K562 (cell line): ENCODE data around the gene SCAANT1. TPM values are rescaled to one million over a fixed set of nuclear protein-coding genes. Genes with fewer than 3 reads are reported as not detected.

Experiments used
- ATAC-seq: fragments of 200-7000 bp; cut with Tn5 transposase; 3 replicates; pipeline ENCODE4 v1.9.1; 2020; ENCODE audit warnings: moderate library complexity
- BruUV-seq: library from RNA; stranded (reverse); fragments of 400-500 nt; replicated peaks from 2 replicates; lab custom pipeline; 2021; lab: Mats Ljungman, UMichigan
- CTCF ChIA-PET: fragments of 300-600 bp; formaldehyde crosslinking; extraction: SDS; loops from one replicate; lab custom pipeline; 2021; ENCODE audit warnings: low intra/inter-chr PET ratio; lab: Yijun Ruan, JAX
- POLR2A ChIA-PET: fragments of 300-600, 350-650 bp; sonication (Branson Sonifier 250); formaldehyde crosslinking; extraction: SDS; loops from one replicate; lab custom pipeline; 2021; ENCODE audit warnings: antibody characterized with exemption, inconsistent platforms; lab: Yijun Ruan, JAX
- DNase-seq, 4 experiments: peaks; one replicate each; pipeline versions ENCODE4 v3.0.0 to v3.0.0-alpha.2; 2011 to 2018; ENCODE audit warnings: low spot score in 3 of 4, mixed read lengths in 3 of 4; ENCODE audit errors: extremely low read depth in 1 of 4
- FAIRE-seq: peaks from 2 replicates; lab custom pipeline; 2011; peaks lifted over from hg19 to GRCh38; lab: Jason Lieb, UNC
- H2AFZ ChIP-seq: 2 replicates; pipeline ENCODE4 v1.6.0; 2011; ENCODE audit warnings: low read depth, low read length, control low read depth, inconsistent platforms
- H3K27ac ChIP-seq: fragments of 200-600 bp; 3 replicates; pipeline ENCODE4 v1.8.0; 2011; ENCODE audit warnings: low read depth, mild to moderate bottlenecking, control low read depth, inconsistent platforms, low read length, moderate library complexity, mixed read lengths; ENCODE audit errors: extremely low read depth
- H3K27me3 ChIP-seq, 2 experiments: fragments of 300-600 bp in 1 of 2; 2 replicates in 1 of 2; 3 replicates in 1 of 2; pipeline versions ENCODE4 v1.6.0 to v1.8.0; 2011; ENCODE audit warnings: inconsistent platforms in 2 of 2, low read length in 2 of 2, mild to moderate bottlenecking in 1 of 2, mixed read lengths in 1 of 2, moderate library complexity in 1 of 2; ENCODE audit not compliant: control insufficient read depth in 2 of 2, insufficient read depth in 2 of 2
- H3K36me3 ChIP-seq: fragments of 300-600 bp; 3 replicates; pipeline ENCODE4 v1.8.0; 2011; ENCODE audit warnings: mild to moderate bottlenecking, low read length, inconsistent platforms; ENCODE audit not compliant: control insufficient read depth, insufficient read depth
- H3K4me1 ChIP-seq, 2 experiments: fragments of 200-600 bp in 1 of 2; replicated peaks in 1 of 2; 2 replicates in 1 of 2; 3 replicates in 1 of 2; pipeline versions ENCODE4 v1.5.1 to v1.8.0; 2011; ENCODE audit warnings: inconsistent platforms in 2 of 2, low read length in 2 of 2, mild to moderate bottlenecking in 1 of 2, mixed read lengths in 1 of 2, moderate library complexity in 1 of 2; ENCODE audit not compliant: control insufficient read depth in 2 of 2, insufficient read depth in 2 of 2
- H3K4me2 ChIP-seq: 2 replicates; pipeline ENCODE4 v1.6.1; 2011; ENCODE audit warnings: low read length, control low read depth, inconsistent platforms, mixed read lengths; ENCODE audit not compliant: insufficient read depth
- H3K4me3 ChIP-seq: fragments of 200-600 bp; sonication (generic), shearing (Covaris generic); 2 replicates; pipeline ENCODE4 v1.5.1; 2016; ENCODE audit warnings: control low read depth, inconsistent platforms
- H3K79me2 ChIP-seq: fragments of 200-600 bp; 3 replicates; pipeline ENCODE4 v1.8.0; 2011; ENCODE audit warnings: low read length, inconsistent platforms; ENCODE audit not compliant: control insufficient read depth, insufficient read depth
- H3K9ac ChIP-seq, 2 experiments: 2 replicates each; pipeline versions ENCODE4 v1.6.0 to v1.6.1; 2011; ENCODE audit warnings: low read depth in 2 of 2, low read length in 2 of 2, control low read depth in 1 of 2, inconsistent platforms in 1 of 2, mild to moderate bottlenecking in 1 of 2, mixed read lengths in 1 of 2; ENCODE audit not compliant: insufficient read depth in 1 of 2
- H3K9me1 ChIP-seq: one replicate; pipeline ENCODE4 v1.6.0; 2011; ENCODE audit warnings: inconsistent platforms, mild to moderate bottlenecking, low read length, moderate library complexity; ENCODE audit not compliant: control insufficient read depth, insufficient read depth
- H3K9me3 ChIP-seq: replicated peaks from 2 replicates; pipeline ENCODE4 v1.5.1; 2011; ENCODE audit warnings: low read depth, low read length, inconsistent platforms; ENCODE audit not compliant: control insufficient read depth, insufficient read depth
- H4K20me1 ChIP-seq: replicated peaks from 2 replicates; pipeline ENCODE4 v1.6.1; 2011; ENCODE audit warnings: low read length, inconsistent platforms, mixed read lengths; ENCODE audit not compliant: control insufficient read depth, insufficient read depth
- CHD2 ChIP-seq: IDR thresholded peaks from 2 replicates; pipeline ENCODE4 v1.6.1; 2011; ENCODE audit warnings: low read depth, low read length
- CXXC5 ChIP-seq: fragments of 250-450 bp; sonication (Bioruptor Pico); IDR thresholded peaks from 2 replicates; pipeline ENCODE4 v1.8.0; 2022; ENCODE audit warnings: inconsistent platforms, mild to moderate bottlenecking, moderate library complexity
- DPF2 ChIP-seq: fragments of 450-650 bp; IDR thresholded peaks from 2 replicates; pipeline ENCODE4 v1.6.1; 2016
- E2F3 ChIP-seq: fragments of 250-450 bp; sonication (Bioruptor Pico); IDR thresholded peaks from 2 replicates; pipeline ENCODE4 v1.4.0; 2020; ENCODE audit warnings: mild to moderate bottlenecking
- HMGXB4 ChIP-seq: sonication (generic); formaldehyde crosslinking; IDR thresholded peaks from 2 replicates; pipeline ENCODE4 v1.8.1; 2023; ENCODE audit warnings: mild to moderate bottlenecking, missing genetic modification reagents
- LCOR ChIP-seq: sonication (generic); formaldehyde crosslinking; IDR thresholded peaks from 2 replicates; pipeline ENCODE4 v1.8.0; 2022; ENCODE audit warnings: mild to moderate bottlenecking, missing genetic modification reagents
- MCM7 ChIP-seq, 2 experiments: fragments of 450-650 bp; IDR thresholded peaks; 2 replicates each; pipeline ENCODE4 v1.6.1; 2016 to 2018
- NR4A1 ChIP-seq, 2 experiments: fragments of 250-450 bp in 1 of 2; fragments of 450-650 bp in 1 of 2; sonication (Bioruptor Pico) in 1 of 2; IDR thresholded peaks; 2 replicates each; pipeline versions ENCODE4 v1.4.0 to v1.6.1; 2016 to 2020; ENCODE audit warnings: mild to moderate bottlenecking in 2 of 2, missing compliant biosample characterization in 1 of 2, missing genetic modification characterization in 1 of 2, moderate library complexity in 1 of 2
- NUFIP1 ChIP-seq: fragments of 450-650 bp; IDR thresholded peaks from 2 replicates; pipeline ENCODE4 v1.6.1; 2018; ENCODE audit not compliant: partially characterized antibody
- PHB ChIP-seq: fragments of 250-450 bp; sonication (Bioruptor Pico); IDR thresholded peaks from 2 replicates; pipeline ENCODE4 v1.5.0; 2021
- POLR2G ChIP-seq: fragments of 200-400 bp; formaldehyde crosslinking; IDR thresholded peaks from 2 replicates; pipeline ENCODE4 v1.6.1; 2017; ENCODE audit warnings: low read depth, mild to moderate bottlenecking, antibody characterized with exemption, low read length, moderate library complexity
- RCOR1 ChIP-seq, 2 experiments: IDR thresholded peaks; 2 replicates each; pipeline ENCODE4 v1.6.1; 2012; ENCODE audit warnings: low read depth in 2 of 2, low read length in 2 of 2, borderline replicate concordance in 1 of 2, improper control_type of control experiment in 1 of 2
- STAT5A ChIP-seq: IDR thresholded peaks from 2 replicates; pipeline ENCODE4 v1.6.1; 2012; ENCODE audit warnings: low read length, inconsistent platforms, borderline replicate concordance
- TAF7 ChIP-seq: fragments of 450-650 bp; IDR thresholded peaks from 2 replicates; pipeline ENCODE4 v1.6.1; 2016; ENCODE audit warnings: missing genetic modification characterization, missing compliant biosample characterization
- ZFX ChIP-seq: sonication (generic); formaldehyde crosslinking; IDR thresholded peaks from 2 replicates; pipeline ENCODE4 v1.8.0; 2022; ENCODE audit warnings: mild to moderate bottlenecking, missing genetic modification reagents, moderate library complexity
- ZNF140 ChIP-seq: fragments of 250-450 bp; sonication (Bioruptor Pico); IDR thresholded peaks from 2 replicates; pipeline ENCODE4 v1.8.0; 2021; ENCODE audit warnings: moderate library complexity, mild to moderate bottlenecking, inconsistent platforms
- ZNF224 ChIP-seq: sonication (generic); formaldehyde crosslinking; IDR thresholded peaks from 2 replicates; pipeline ENCODE4 v1.8.0; 2022; ENCODE audit warnings: mild to moderate bottlenecking, missing genetic modification reagents
- ZNF707 ChIP-seq: fragments of 250-450 bp; sonication (Bioruptor Pico); conservative IDR thresholded peaks from 2 replicates; pipeline ENCODE4 v1.8.0; 2022; ENCODE audit warnings: inconsistent platforms, mild to moderate bottlenecking, moderate library complexity
- WGBS: fragments of 100-300 bp; shearing (Covaris generic); methylation state at CpG from one replicate; pipeline ENCODE4 v1.1.6; 2016; ENCODE audit warnings: low coverage, mixed read lengths; ENCODE audit not compliant: insufficient coverage; ENCODE audit errors: missing lambda C conversion rate; 5-methylcytosine and 5-hydroxymethylcytosine counted together
- in situ Hi-C: fragments of 300-500 bp; cut with MboI; formaldehyde crosslinking; loops from 4 replicates; pipeline ENCODE4 v1.15.0; 2018; ENCODE audit warnings: inconsistent platforms, mixed read lengths
- intact Hi-C: fragments of 100-400 bp; cut with micrococcal nuclease; formaldehyde crosslinking; loops from 2 replicates; pipeline ENCODE4 v1.14.2; 2022
- polyA plus RNA-seq, 8 experiments: library from polyadenylated mRNA; depleted of rRNA in 4 of 8; stranded (reverse) in 5 of 8; unstranded in 3 of 8; fragments of >200 nt; fragmentation: Nextera tagmentation in 2 of 8; fragmentation: Illumina TruSeq in 1 of 8; extraction: Ambion mirVana in 2 of 8; extraction: Trizol in 1 of 8; gene quantifications; 2 replicates each; pipeline versions ENCODE4 v1.2.1 to v1.2.3, GENCODE V29; 2011 to 2014; ENCODE audit warnings: inconsistent platforms in 1 of 8, missing spikeins in 1 of 8
- total RNA-seq, 7 experiments: library from RNA; depleted of rRNA in 6 of 7; stranded (reverse); fragments of >200 nt in 6 of 7; fragmentation: Illumina TruSeq in 2 of 7; extraction: Trizol in 2 of 7; gene quantifications; 2 replicates each; pipeline versions ENCODE4 v1.2.1 to v1.2.3, GENCODE V29; 2011 to 2021; ENCODE audit warnings: low replicate concordance in 1 of 7
- TF ChIP-seq, protein P1 (sequence below): sonication (generic); formaldehyde crosslinking; IDR thresholded peaks from 2 replicates; pipeline ENCODE4 v1.8.0; 2022; ENCODE audit warnings: missing genetic modification reagents, mild to moderate bottlenecking, moderate library complexity, borderline replicate concordance

Gene SCAANT1
- total and polyA plus RNA-seq, 9 of the 15 experiments (the other 6 are each of a cell fraction or from before 2014, with no cell fraction given), result not detected

DNA sequence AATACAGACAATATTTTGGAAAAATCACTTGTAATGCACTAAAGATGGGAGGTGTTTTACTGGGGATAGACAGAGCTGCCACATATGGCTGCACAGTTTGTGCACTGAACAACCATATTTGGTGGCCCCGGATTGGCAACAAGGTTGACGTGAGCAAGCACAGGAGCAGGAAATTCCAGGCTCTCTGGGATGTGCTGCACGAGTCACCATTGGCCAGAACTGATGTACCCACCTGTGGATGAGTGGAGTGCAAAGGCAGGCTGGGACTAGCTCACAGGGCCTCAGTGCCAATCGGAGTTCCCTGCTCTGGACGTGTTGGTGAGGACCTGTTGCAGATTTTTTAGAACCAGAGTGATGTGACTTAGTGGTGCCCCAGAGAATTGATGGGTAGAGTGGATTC is 42.0 kb upstream of the SCAANT1 start (continued):
- no peak for TF ChIP-seq LCOR (CRISPR knock-in tag)
- no peak for TF ChIP-seq ZNF707
- no peak for TF ChIP-seq CHD2
- TF ChIP-seq POLR2G, result no peak
- TF ChIP-seq, protein P1, sequence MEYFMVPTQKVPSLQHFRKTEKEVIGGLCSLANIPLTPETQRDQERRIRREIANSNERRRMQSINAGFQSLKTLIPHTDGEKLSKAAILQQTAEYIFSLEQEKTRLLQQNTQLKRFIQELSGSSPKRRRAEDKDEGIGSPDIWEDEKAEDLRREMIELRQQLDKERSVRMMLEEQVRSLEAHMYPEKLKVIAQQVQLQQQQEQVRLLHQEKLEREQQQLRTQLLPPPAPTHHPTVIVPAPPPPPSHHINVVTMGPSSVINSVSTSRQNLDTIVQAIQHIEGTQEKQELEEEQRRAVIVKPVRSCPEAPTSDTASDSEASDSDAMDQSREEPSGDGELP (CRISPR knock-in tag), result no peak
- TF ChIP-seq ZNF140, result no peak
- no peak for TF ChIP-seq STAT5A

GRCh38 chr3:63952248-63952594 is 40.0 kb upstream of the SCAANT1 start:
- Histone ChIP-seq H3K9me1 (no peaks in the 10 kb centered on the region), H2AFZ (no peak overlapping the region), H3K4me1 (no peaks in the 10 kb centered on the region; a peak in 1 of 5 replicates), H3K9ac (no peak overlapping the region), H3K4me2 (no peak overlapping the region), H4K20me1 (no peaks in the 10 kb centered on the region), H3K79me2 (no peaks in the 10 kb centered on the region; the same call in 1 of the 3 replicates), H3K36me3 (peaks cover 19% of the 10 kb centered on the region; the same call in 1 of the 3 replicates), H3K27ac (no peak overlapping the region), H3K9me3 (no peaks in the 10 kb centered on the region), H3K4me3 (no peak overlapping the region), H3K27me3 (no peaks in the 10 kb centered on the region)
- FAIRE-seq, result no peak
- intact Hi-C loops, result no loop called here
- BruUV-seq, result no TSS peak
- DNase-seq, result no peak
- POLR2A ChIA-PET, result no interaction called here
- no peak for ATAC-seq
- in situ Hi-C loops, result no loop called here
- TF ChIP-seq DPF2 (no peak), NUFIP1 (no peak), E2F3 (no peak), CXXC5 (no peak), MCM7 (IDR thresholded peaks at IDR 0.05) (no peak), ZFX (CRISPR knock-in tag) (no peak), HMGXB4 (CRISPR knock-in tag) (no peak), PHB (CRISPR knock-in tag) (no peak), TAF7 (tag) (no peak), NR4A1 (CRISPR knock-in tag; IDR thresholded peaks at IDR 0.05) (no peak), NR4A1 (tag; IDR thresholded peaks at IDR 0.05) (no peak), RCOR1 (IDR thresholded peaks at IDR 0.05; ENCODE audit: borderline replicate concordance in 1 of 2, low read depth in 2 of 2, low read length in 2 of 2) (no peak), ZNF224 (CRISPR knock-in tag) (no peak)
- 83% methylated on average over 2 of the region's 2 CpGs for WGBS
- CTCF ChIA-PET, result no interaction called here
